ENCODE results near the gene CDH13.
A peak's percentile ranks its signal among the peaks of the same experiment; 100 is the strongest.

The CDH13 gene

DNA sequence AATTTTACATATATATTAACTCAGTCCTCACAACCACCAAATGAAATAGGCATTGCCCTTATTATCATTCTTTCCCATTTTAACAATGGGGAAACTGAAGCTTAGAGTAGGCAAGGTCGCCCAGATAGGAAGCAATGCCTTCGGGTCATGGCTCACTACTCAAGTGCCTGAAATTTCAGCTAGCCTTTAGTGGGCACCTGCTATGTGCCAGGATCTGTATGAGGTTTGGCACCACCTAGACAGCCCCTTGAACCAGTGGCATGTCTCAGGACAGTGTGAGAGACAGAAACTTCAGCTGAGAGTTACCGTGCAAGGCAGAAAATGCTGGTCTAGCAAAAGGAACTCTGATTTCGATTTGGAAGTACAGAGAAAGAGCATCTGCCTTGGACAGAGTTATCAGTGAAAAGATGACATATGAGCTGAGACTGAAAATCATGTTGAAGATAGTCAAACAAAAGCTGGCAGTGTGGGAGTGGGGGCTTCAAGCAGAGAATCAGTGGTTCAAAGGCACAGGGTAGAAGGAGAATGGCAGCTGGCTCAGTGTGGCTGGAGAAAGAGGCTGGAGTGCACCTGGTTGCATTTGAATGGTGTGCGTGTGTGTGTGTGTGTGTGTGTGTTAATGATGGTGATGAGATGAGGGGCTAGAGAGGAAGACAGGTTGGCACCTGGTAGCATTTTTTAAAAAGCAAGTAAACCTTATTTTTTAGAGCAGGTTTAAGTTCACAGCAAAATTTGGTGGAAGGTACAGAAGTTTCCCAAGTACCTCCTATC, 29.1 kb downstream of the CDH13 start:
- DNase-seq (no peak), ATAC-seq (ENCODE audit: insufficient read depth, low read depth) (no peak)
- H3K27me3 ChIP-seq (ENCODE audit: insufficient read depth, low read length, poor library complexity), result no peaks in the 10 kb centered on the region
- H3K4me3 ChIP-seq (ENCODE audit: low read depth in 1 of 2, low read length in 2 of 2), result peak overlapping the region in 1 of 2 experiments; percentile 14; a peak in 1 of 4 replicates
- H4K20me1 ChIP-seq (ENCODE audit: insufficient read depth, low read length), result no peaks in the 10 kb centered on the region
- H3K4me2 ChIP-seq (ENCODE audit: insufficient read depth, low read length), result peak overlapping the region; percentile 31; the same call in 1 of the 2 replicates
- no peaks in the 10 kb centered on the region for H3K79me2 ChIP-seq (ENCODE audit: insufficient read depth, low read length)
- no peak for TF ChIP-seq EZH2 (IDR thresholded peaks at IDR 0.05; ENCODE audit: borderline replicate concordance, low read depth, low read length, severe bottlenecking)
- TF ChIP-seq, protein P1, sequence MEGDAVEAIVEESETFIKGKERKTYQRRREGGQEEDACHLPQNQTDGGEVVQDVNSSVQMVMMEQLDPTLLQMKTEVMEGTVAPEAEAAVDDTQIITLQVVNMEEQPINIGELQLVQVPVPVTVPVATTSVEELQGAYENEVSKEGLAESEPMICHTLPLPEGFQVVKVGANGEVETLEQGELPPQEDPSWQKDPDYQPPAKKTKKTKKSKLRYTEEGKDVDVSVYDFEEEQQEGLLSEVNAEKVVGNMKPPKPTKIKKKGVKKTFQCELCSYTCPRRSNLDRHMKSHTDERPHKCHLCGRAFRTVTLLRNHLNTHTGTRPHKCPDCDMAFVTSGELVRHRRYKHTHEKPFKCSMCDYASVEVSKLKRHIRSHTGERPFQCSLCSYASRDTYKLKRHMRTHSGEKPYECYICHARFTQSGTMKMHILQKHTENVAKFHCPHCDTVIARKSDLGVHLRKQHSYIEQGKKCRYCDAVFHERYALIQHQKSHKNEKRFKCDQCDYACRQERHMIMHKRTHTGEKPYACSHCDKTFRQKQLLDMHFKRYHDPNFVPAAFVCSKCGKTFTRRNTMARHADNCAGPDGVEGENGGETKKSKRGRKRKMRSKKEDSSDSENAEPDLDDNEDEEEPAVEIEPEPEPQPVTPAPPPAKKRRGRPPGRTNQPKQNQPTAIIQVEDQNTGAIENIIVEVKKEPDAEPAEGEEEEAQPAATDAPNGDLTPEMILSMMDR (IDR thresholded peaks at IDR 0.05; ENCODE audit: borderline replicate concordance, extremely low read depth, low read length, poor library complexity, severe bottlenecking), result no peak
- H2AFZ ChIP-seq (ENCODE audit: low read depth, low read length), result no peak overlapping the region; the same call in 1 of the 2 replicates
- H3K36me3 ChIP-seq (ENCODE audit: insufficient read depth, low read length), result no peaks in the 10 kb centered on the region
- H3K4me1 ChIP-seq (ENCODE audit: insufficient read depth, low read length), result peaks cover 27% of the 10 kb centered on the region
- H3K9ac ChIP-seq (ENCODE audit: low read depth, low read length), result no peak overlapping the region
- H3K9me3 ChIP-seq (ENCODE audit: insufficient read depth, low read length, severe bottlenecking), result no peaks in the 10 kb centered on the region
- H3K27ac ChIP-seq (ENCODE audit: low read length), result no peak overlapping the region; the same call in 1 of the 2 replicates

DNA sequence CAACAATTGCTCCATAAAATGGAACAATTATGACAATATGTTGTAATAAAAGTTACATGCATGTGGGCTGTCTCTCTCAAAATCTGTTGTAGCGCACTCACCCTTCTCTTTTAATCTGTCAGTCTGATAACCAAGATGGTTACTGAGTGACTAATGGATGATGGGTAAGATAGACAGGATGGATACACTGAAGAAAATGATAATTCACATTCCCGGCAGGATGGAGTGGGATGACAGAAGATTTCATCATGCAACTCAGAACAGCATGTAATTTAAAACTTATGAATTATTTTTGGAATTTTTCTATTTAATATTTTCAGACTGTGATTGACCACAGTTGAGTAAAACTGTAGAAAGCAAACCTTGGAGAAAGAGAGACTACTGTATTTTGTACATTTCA, 30.5 kb downstream of the CDH13 start:
- no peak for ATAC-seq (ENCODE audit: insufficient read depth, low read depth)
- Histone ChIP-seq H3K27me3 (ENCODE audit: insufficient read depth, low read length, poor library complexity) (peaks cover 2% of the 10 kb centered on the region), H3K4me2 (ENCODE audit: insufficient read depth, low read length) (no peak overlapping the region), H3K9ac (ENCODE audit: low read depth, low read length) (no peak overlapping the region), H3K79me2 (ENCODE audit: insufficient read depth, low read length) (no peaks in the 10 kb centered on the region), H3K4me1 (ENCODE audit: insufficient read depth, low read length) (peaks cover 27% of the 10 kb centered on the region), H3K9me3 (ENCODE audit: insufficient read depth, low read length, severe bottlenecking) (no peaks in the 10 kb centered on the region), H3K4me3 (ENCODE audit: low read depth in 1 of 2, low read length in 2 of 2) (no peak overlapping the region), H3K36me3 (ENCODE audit: insufficient read depth, low read length) (no peaks in the 10 kb centered on the region), H4K20me1 (ENCODE audit: insufficient read depth, low read length) (no peaks in the 10 kb centered on the region), H2AFZ (ENCODE audit: low read depth, low read length) (no peak overlapping the region), H3K27ac (ENCODE audit: low read length) (no peak overlapping the region)
- TF ChIP-seq, protein P1 (IDR thresholded peaks at IDR 0.05; ENCODE audit: borderline replicate concordance, extremely low read depth, low read length, poor library complexity, severe bottlenecking), result no peak
- TF ChIP-seq EZH2 (IDR thresholded peaks at IDR 0.05; ENCODE audit: borderline replicate concordance, low read depth, low read length, severe bottlenecking), result no peak
- DNase-seq, result no peak

DNA sequence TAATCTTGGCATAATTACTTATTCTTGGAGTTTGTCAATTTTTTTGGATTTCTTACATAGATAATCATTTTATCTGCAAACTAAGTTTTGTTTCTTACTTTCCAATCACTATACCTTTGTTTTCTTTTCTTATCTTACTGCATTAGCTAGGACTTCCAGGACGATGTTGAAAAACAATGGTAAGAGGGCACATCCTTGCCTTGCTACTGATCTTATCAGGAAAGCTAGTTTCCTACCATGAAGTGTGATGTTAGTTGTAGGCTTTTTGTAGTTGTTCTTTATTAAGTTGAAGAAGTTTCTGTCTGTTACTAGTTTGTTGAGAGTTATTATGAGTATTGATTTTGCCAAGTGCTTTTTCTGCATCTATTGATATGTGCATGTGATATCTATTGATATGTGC, 31.0 kb downstream of the CDH13 start:
- TF ChIP-seq EZH2 (IDR thresholded peaks at IDR 0.05; ENCODE audit: borderline replicate concordance, low read depth, low read length, severe bottlenecking), result no peak
- TF ChIP-seq, protein P1 (IDR thresholded peaks at IDR 0.05; ENCODE audit: borderline replicate concordance, extremely low read depth, low read length, poor library complexity, severe bottlenecking), result no peak
- Histone ChIP-seq H3K9me3 (ENCODE audit: insufficient read depth, low read length, severe bottlenecking) (no peaks in the 10 kb centered on the region), H3K4me2 (ENCODE audit: insufficient read depth, low read length) (no peak overlapping the region), H3K79me2 (ENCODE audit: insufficient read depth, low read length) (no peaks in the 10 kb centered on the region), H3K9ac (ENCODE audit: low read depth, low read length) (no peak overlapping the region), H3K27me3 (ENCODE audit: insufficient read depth, low read length, poor library complexity) (peaks cover 2% of the 10 kb centered on the region), H3K27ac (ENCODE audit: low read length) (no peak overlapping the region), H3K4me3 (ENCODE audit: low read depth in 1 of 2, low read length in 2 of 2) (no peak overlapping the region), H4K20me1 (ENCODE audit: insufficient read depth, low read length) (no peaks in the 10 kb centered on the region), H3K4me1 (ENCODE audit: insufficient read depth, low read length) (peaks cover 27% of the 10 kb centered on the region), H3K36me3 (ENCODE audit: insufficient read depth, low read length) (no peaks in the 10 kb centered on the region), H2AFZ (ENCODE audit: low read depth, low read length) (no peak overlapping the region)
- DNase-seq (no peak), ATAC-seq (ENCODE audit: insufficient read depth, low read depth) (no peak)
